Glutamatergic neuron (in vitro differentiated cells): ENCODE results near the gene TGM1. TPM values are rescaled to one million over a fixed set of nuclear protein-coding genes. Genes with fewer than 3 reads are reported as not detected.
"Not testable (repeated sequence)": the region's sequence is repeated elsewhere in the genome, so short reads cannot be mapped to it uniquely, and the experiment has no call there.

Experiments
- DNase-seq: peaks from one replicate; pipeline ENCODE4 v3.0.0; 2022
- H3K27ac Mint-ChIP-seq: one replicate; pipeline ENCODE4 v1.8.0; 2020; ENCODE audit warnings: mild to moderate bottlenecking, mixed read lengths, inconsistent platforms; ENCODE audit not compliant: unreplicated experiment
- H3K27me3 Mint-ChIP-seq: one replicate; pipeline ENCODE4 v1.8.0; 2020; ENCODE audit warnings: mild to moderate bottlenecking, moderate library complexity, mixed read lengths, inconsistent platforms; ENCODE audit not compliant: unreplicated experiment
- H3K36me3 Mint-ChIP-seq: one replicate; pipeline ENCODE4 v1.8.0; 2020; ENCODE audit warnings: mild to moderate bottlenecking, mixed read lengths, inconsistent platforms; ENCODE audit not compliant: unreplicated experiment
- H3K4me1 Mint-ChIP-seq: one replicate; pipeline ENCODE4 v1.8.0; 2020; ENCODE audit warnings: mild to moderate bottlenecking, low read depth, mixed read lengths, inconsistent platforms; ENCODE audit not compliant: unreplicated experiment
- H3K4me3 Mint-ChIP-seq: one replicate; pipeline ENCODE4 v1.8.0; 2020; ENCODE audit warnings: mild to moderate bottlenecking, mixed read lengths, inconsistent platforms; ENCODE audit not compliant: unreplicated experiment
- H3K9me3 Mint-ChIP-seq: one replicate; pipeline ENCODE4 v1.8.0; 2020; ENCODE audit warnings: mild to moderate bottlenecking, moderate library complexity, mixed read lengths, inconsistent platforms; ENCODE audit not compliant: unreplicated experiment
- total RNA-seq: library from RNA; stranded (reverse); fragmentation: NEBNext Ultra II Directional; extraction: Animal tissue kit (Norgen Biotek cat#: 25700); gene quantifications from one replicate; pipeline ENCODE4 v1.2.1, GENCODE V29; 2021; ENCODE audit not compliant: unreplicated experiment
- TF ChIP-seq, protein P1 (sequence below): fragments of 200-600 bp; sonication (generic); IDR thresholded peaks from one replicate; pipeline ENCODE4 v1.5.0; 2021; ENCODE audit not compliant: partially characterized antibody, unreplicated experiment

The TGM1 gene
- total RNA-seq, 1 donor from 2014 or later: 4.2 TPM

DNA sequence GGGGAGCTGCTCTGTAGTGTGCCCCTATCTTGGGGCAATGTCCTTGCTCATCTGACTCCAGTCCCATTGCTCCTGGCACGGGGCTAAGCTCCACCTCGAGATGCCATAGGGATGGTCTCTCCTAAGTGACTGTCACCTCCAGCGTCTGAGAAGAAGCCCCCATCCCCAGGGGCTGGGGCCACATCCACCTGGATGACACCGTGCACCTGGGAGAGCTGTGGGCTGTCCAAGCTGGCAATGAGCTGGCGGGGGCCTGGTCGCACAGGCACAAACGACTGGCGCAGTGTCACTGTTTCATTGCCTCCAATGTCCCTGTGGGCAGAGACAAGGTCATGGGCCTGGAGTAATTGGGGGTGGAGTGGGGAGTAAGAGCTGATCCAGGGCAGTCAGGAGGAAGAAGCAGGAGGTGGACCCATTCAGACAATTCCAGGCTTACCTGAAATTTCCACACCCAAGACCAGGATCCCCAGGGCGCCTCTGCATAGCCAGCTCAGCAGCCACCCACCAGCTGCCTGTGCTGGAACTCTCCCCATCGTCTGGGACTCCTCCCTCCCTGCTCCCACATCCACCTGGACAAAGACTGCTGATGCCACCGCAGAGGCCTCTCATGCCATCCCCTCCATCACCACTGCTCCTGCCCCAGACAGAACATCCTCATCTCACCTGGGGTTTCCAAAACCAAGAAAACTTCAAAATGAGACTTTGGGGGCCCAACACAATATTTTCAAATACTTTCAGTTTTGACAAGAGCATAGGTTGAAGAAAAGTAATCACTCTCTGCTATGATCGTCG, 13.6 kb downstream of the TGM1 start:
- no peak overlapping the region for H3K27ac Mint-ChIP-seq
- H3K27me3 Mint-ChIP-seq: peaks cover 5% of the 10 kb centered on the region
- no peak for DNase-seq
- TF ChIP-seq, protein P1, sequence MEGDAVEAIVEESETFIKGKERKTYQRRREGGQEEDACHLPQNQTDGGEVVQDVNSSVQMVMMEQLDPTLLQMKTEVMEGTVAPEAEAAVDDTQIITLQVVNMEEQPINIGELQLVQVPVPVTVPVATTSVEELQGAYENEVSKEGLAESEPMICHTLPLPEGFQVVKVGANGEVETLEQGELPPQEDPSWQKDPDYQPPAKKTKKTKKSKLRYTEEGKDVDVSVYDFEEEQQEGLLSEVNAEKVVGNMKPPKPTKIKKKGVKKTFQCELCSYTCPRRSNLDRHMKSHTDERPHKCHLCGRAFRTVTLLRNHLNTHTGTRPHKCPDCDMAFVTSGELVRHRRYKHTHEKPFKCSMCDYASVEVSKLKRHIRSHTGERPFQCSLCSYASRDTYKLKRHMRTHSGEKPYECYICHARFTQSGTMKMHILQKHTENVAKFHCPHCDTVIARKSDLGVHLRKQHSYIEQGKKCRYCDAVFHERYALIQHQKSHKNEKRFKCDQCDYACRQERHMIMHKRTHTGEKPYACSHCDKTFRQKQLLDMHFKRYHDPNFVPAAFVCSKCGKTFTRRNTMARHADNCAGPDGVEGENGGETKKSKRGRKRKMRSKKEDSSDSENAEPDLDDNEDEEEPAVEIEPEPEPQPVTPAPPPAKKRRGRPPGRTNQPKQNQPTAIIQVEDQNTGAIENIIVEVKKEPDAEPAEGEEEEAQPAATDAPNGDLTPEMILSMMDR: no peak
- no peak overlapping the region for H3K4me3 Mint-ChIP-seq
- H3K9me3 Mint-ChIP-seq: peaks cover 4% of the 10 kb centered on the region
- peaks cover 9% of the 10 kb centered on the region for H3K4me1 Mint-ChIP-seq
- no peaks in the 10 kb centered on the region for H3K36me3 Mint-ChIP-seq

GRCh38 chr14:24247422-24247821, 15.6 kb downstream of the TGM1 start:
- DNase-seq: no peak
- peaks cover 10% of the 10 kb centered on the region for H3K9me3 Mint-ChIP-seq

GRCh38 chr14:24246765-24247212, 16.2 kb downstream of the TGM1 start:
- H3K4me3 Mint-ChIP-seq: no peak overlapping the region

More at GRCh38 chr14:24247422-24247821, 15.6 kb downstream of the TGM1 start:
- Mint-ChIP-seq H3K27me3 (peaks cover 10% of the 10 kb centered on the region), H3K4me3 (no peak overlapping the region), H3K36me3 (no peaks in the 10 kb centered on the region), H3K4me1 (peaks cover 13% of the 10 kb centered on the region), H3K27ac (no peak overlapping the region)
- TF ChIP-seq, protein P1: no peak

DNA sequence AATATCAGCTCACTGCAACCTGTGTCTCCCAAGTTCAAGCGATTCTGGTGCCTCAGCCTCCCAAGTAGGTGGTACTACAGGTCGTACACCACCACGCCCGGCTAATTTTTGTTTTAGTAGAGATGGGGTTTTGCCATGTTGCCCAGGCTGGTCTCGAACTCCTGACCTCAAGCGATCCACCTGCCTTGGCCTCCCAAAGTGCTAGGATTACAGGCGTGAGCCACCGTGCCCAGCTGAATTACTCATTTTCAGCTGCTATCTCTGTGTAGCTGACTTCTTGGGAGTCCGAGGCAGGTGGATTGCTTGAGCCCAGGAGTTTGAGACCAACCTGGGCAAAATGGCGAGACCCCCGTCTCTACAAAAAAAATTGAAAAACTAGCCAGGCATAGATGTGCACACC, 17.6 kb downstream of the TGM1 start:
- not testable (repeated sequence) for H3K4me3 Mint-ChIP-seq, H3K36me3 Mint-ChIP-seq, DNase-seq, H3K9me3 Mint-ChIP-seq, H3K27ac Mint-ChIP-seq
- Mint-ChIP-seq H3K27me3 (peaks cover 13% of the 10 kb centered on the region), H3K4me1 (peaks cover 13% of the 10 kb centered on the region)

More at GRCh38 chr14:24246765-24247212, 16.2 kb downstream of the TGM1 start:
- TF ChIP-seq, protein P1: no peak
- Mint-ChIP-seq H3K27me3 (peaks cover 13% of the 10 kb centered on the region), H3K4me1 (peaks cover 13% of the 10 kb centered on the region), H3K27ac (no peak overlapping the region), H3K9me3 (peaks cover 11% of the 10 kb centered on the region), H3K36me3 (no peaks in the 10 kb centered on the region)
- DNase-seq: no peak

GRCh38 chr14:24243336-24243836, 19.6 kb downstream of the TGM1 start:
- peak overlapping the region; percentile 98 for H3K4me3 Mint-ChIP-seq
- no peaks in the 10 kb centered on the region for H3K36me3 Mint-ChIP-seq
- H3K4me1 Mint-ChIP-seq: peaks cover 9% of the 10 kb centered on the region
- DNase-seq: no peak
- peaks cover 7% of the 10 kb centered on the region for H3K9me3 Mint-ChIP-seq
- peak overlapping the region; percentile 99 for H3K27ac Mint-ChIP-seq
- H3K27me3 Mint-ChIP-seq: peaks cover 15% of the 10 kb centered on the region
- TF ChIP-seq, protein P1: no peak
